Measurements from ENCODE around the gene GAS7. TPM values are rescaled to one million over a fixed set of nuclear protein-coding genes. Genes with fewer than 3 reads are reported as not detected.

The GAS7 gene
- total and polyA plus RNA-seq, 9 donors, result 7.1 to 48.0 (median 24.2) TPM

DNA sequence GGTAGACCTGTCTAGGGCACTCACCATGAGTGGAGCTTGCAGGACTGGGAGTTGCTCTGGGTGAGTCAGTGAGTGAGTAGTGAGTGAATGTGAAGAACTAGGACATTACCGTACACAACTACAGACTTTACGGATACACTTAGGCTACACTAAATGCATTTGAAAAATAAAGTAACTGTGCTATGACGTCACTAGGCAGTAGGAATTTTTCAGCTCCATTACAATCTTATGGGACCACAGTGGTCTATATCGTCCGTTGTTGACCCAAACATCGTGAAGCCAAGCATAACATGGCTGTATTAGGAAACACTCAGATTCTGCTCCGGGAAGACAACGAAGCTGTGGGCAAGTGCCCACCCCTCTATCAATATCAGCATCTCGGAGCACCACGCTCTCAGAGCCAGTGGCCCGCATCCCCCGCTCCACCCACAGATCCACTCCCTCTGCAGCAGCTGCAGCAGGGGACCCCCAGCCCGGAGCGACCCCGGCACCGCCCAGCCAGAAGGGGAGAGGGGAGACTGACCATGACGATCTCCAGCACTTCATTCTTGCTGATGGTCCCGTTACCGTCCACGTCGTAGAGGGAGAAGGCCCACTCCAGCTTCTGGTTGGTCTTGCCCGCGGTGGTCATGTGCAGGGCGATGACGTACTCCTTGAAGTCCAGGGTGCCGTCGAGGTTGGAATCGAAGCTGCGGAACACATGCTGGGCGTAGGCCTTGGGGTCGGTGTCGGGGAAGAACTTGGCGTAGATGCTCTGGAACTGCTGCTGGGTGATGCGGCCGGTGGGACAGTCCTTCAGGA lies 293.9 kb downstream of the GAS7 start:
- no peak overlapping the region for H3K4me3 ChIP-seq
- intact Hi-C loops (cut with DNase I), result no loop called here
- no peak for TF ChIP-seq POLR2A (IDR thresholded peaks at IDR 0.05)
- TF ChIP-seq, protein P1, sequence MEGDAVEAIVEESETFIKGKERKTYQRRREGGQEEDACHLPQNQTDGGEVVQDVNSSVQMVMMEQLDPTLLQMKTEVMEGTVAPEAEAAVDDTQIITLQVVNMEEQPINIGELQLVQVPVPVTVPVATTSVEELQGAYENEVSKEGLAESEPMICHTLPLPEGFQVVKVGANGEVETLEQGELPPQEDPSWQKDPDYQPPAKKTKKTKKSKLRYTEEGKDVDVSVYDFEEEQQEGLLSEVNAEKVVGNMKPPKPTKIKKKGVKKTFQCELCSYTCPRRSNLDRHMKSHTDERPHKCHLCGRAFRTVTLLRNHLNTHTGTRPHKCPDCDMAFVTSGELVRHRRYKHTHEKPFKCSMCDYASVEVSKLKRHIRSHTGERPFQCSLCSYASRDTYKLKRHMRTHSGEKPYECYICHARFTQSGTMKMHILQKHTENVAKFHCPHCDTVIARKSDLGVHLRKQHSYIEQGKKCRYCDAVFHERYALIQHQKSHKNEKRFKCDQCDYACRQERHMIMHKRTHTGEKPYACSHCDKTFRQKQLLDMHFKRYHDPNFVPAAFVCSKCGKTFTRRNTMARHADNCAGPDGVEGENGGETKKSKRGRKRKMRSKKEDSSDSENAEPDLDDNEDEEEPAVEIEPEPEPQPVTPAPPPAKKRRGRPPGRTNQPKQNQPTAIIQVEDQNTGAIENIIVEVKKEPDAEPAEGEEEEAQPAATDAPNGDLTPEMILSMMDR (IDR thresholded peaks at IDR 0.05), result no peak
- TF ChIP-seq EP300 (IDR thresholded peaks at IDR 0.05), result no peak
- H3K4me1 ChIP-seq (ENCODE audit: insufficient read depth), result peaks cover 6% of the 10 kb centered on the region
- H3K27me3 ChIP-seq, result no peaks in the 10 kb centered on the region
- no peaks in the 10 kb centered on the region for H3K36me3 ChIP-seq
- DNase-seq, result no peak
- H3K9me3 ChIP-seq, result no peaks in the 10 kb centered on the region
- WGBS, 3 donors, result 94 to 96% (median 95%) methylated on average over 35 of the region's 35 CpGs
- H3K27ac ChIP-seq, result no peak overlapping the region

DNA sequence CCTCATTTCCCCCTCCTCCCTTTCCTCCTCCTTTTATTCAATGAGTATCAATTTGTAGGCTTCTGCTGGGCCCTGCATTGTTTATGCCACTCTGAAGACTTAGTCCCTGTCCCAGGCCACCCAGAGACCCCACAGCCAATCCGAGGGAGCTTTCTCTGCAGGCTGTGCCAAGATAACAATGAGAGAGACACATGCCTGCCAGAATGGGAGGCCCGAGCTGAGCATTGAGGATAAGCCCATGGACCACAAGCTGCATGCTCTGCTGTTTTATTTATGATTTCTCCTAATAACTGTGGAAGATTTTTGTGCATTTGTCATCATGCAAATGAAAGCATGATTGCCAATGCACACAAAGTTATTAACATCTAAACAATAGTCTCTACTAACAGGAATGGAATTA lies 296.3 kb downstream of the GAS7 start:
- no peaks in the 10 kb centered on the region for H3K36me3 ChIP-seq
- H3K9me3 ChIP-seq, result no peaks in the 10 kb centered on the region
- intact Hi-C loops (cut with DNase I), result no loop called here
- H3K27me3 ChIP-seq, result no peaks in the 10 kb centered on the region
- 8 to 20% (median 10%) methylated on average over 2 of the region's 2 CpGs for whole genome bisulfite sequencing, 3 donors
- no peak overlapping the region for H3K4me3 ChIP-seq
- TF ChIP-seq, protein P1 (IDR thresholded peaks at IDR 0.05), result no peak
- TF ChIP-seq POLR2A (IDR thresholded peaks at IDR 0.05) (no peak), EP300 (IDR thresholded peaks at IDR 0.05) (no peak)
- H3K27ac ChIP-seq, result no peak overlapping the region
- DNase-seq, result no peak
- H3K4me1 ChIP-seq (ENCODE audit: insufficient read depth), result peaks cover 7% of the 10 kb centered on the region

DNA sequence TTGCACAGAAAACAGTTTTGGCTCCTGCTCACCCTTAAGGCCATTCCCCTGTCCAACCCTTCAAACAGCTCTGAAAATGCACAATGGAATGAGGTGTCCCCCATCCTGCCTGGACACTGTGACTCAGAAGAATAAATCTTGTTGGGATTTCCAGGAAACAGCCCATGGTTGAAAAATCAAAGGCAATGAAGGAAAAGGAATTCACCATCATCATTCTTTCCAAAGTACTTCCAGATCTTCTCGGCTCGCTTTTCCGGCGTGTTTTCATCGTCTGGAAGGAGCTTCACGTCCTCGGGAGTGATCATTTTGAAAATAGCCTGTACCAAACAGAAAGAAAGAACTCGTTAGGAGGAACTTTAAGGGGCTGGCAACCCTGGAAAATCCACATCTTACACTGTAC lies 297.6 kb downstream of the GAS7 start:
- H3K4me3 ChIP-seq, result no peak overlapping the region
- no peak overlapping the region for H3K27ac ChIP-seq
- TF ChIP-seq EP300 (IDR thresholded peaks at IDR 0.05) (no peak), POLR2A (IDR thresholded peaks at IDR 0.05) (no peak)
- TF ChIP-seq, protein P1 (IDR thresholded peaks at IDR 0.05), result no peak
- H3K9me3 ChIP-seq, result no peaks in the 10 kb centered on the region
- peaks cover 7% of the 10 kb centered on the region for H3K4me1 ChIP-seq (ENCODE audit: insufficient read depth)
- no peaks in the 10 kb centered on the region for H3K27me3 ChIP-seq
- WGBS, 3 donors, result 39 to 47% (median 46%) methylated on average over 8 of the region's 8 CpGs
- no peaks in the 10 kb centered on the region for H3K36me3 ChIP-seq
- intact Hi-C loops (cut with DNase I), result no loop called here
- no peak for DNase-seq

DNA sequence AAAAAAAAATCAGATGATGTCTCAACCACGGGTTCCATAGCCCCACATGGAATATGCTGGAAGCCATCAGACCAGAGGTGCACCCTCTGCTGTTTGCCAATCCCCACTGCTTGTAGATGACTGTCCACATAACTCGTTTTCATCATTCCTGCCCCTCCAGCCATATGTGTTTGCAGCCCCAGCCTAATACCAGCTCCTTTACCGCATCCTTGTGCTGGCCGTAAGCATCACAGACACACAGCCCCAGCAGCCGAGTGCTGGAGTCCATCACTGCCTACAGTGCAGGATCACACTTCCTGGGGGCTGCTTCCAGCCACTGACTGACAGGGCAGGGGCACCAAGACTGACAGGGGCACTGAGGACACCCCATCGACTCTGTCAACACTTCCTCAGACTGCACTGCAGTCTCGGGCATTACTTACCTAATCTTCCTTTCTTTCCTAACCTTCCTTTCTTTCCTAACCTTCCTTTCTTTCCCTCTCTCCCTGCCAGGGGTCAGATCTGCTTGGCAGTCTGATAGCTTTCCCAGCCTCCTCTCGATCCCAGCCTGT lies 298.3 kb downstream of the GAS7 start:
- no peak for DNase-seq
- 45 to 63% (median 60%) methylated on average over 8 of the region's 8 CpGs for WGBS, 3 donors
- Histone ChIP-seq H3K27ac (no peak overlapping the region), H3K27me3 (no peaks in the 10 kb centered on the region), H3K4me3 (no peak overlapping the region), H3K36me3 (no peaks in the 10 kb centered on the region), H3K4me1 (ENCODE audit: insufficient read depth) (peaks cover 7% of the 10 kb centered on the region), H3K9me3 (no peaks in the 10 kb centered on the region)
- intact Hi-C loops (cut with DNase I), result no loop called here
- no peak for TF ChIP-seq EP300 (IDR thresholded peaks at IDR 0.05)
- TF ChIP-seq POLR2A (IDR thresholded peaks at IDR 0.05), result no peak
- TF ChIP-seq, protein P1 (IDR thresholded peaks at IDR 0.05), result no peak
